H9 (cell line): ENCODE data around the gene PLD2. TPM values are rescaled to one million over a fixed set of nuclear protein-coding genes. Genes with fewer than 3 reads are reported as not detected.

Source experiments
- DNase-seq: peaks from one replicate; pipeline ENCODE4 v3.0.0-alpha.2; 2017
- H2AFZ ChIP-seq: one replicate; pipeline ENCODE4 v1.6.1; 2013; ENCODE audit warnings: mild to moderate bottlenecking, low read length, control low read depth, moderate library complexity
- H2AK5ac ChIP-seq: 2 replicates; pipeline ENCODE4 v1.6.1; 2013; ENCODE audit warnings: low read length, control low read depth, mixed read lengths; ENCODE audit not compliant: insufficient read length
- H2BK120ac ChIP-seq: one replicate; pipeline ENCODE4 v1.6.1; 2013; ENCODE audit warnings: low read depth, mild to moderate bottlenecking, low read length, control low read depth, inconsistent platforms; ENCODE audit not compliant: poor library complexity, severe bottlenecking
- H2BK12ac ChIP-seq: 2 replicates; pipeline ENCODE4 v1.6.1; 2013; ENCODE audit warnings: low read length, control low read depth, mixed read lengths, low read depth; ENCODE audit not compliant: insufficient read length
- H2BK15ac ChIP-seq: 2 replicates; pipeline ENCODE4 v1.6.1; 2013; ENCODE audit warnings: low read depth, low read length, control low read depth
- H2BK20ac ChIP-seq: one replicate; pipeline ENCODE4 v1.6.1; 2013; ENCODE audit warnings: low read depth, mild to moderate bottlenecking, low read length, control low read depth, inconsistent platforms; ENCODE audit not compliant: poor library complexity, severe bottlenecking
- H2BK5ac ChIP-seq: 2 replicates; pipeline ENCODE4 v1.6.1; 2013; ENCODE audit warnings: low read length, control low read depth, mixed read lengths; ENCODE audit not compliant: insufficient read length
- H3K14ac ChIP-seq: 2 replicates; pipeline ENCODE4 v1.6.1; 2013; ENCODE audit warnings: low read length, control low read depth; ENCODE audit not compliant: insufficient read depth
- H3K18ac ChIP-seq: 2 replicates; pipeline ENCODE4 v1.6.1; 2013; ENCODE audit warnings: low read depth, mild to moderate bottlenecking, mixed read lengths, low read length, control low read depth; ENCODE audit not compliant: insufficient read length
- H3K23ac ChIP-seq: 2 replicates; pipeline ENCODE4 v1.6.1; 2013; ENCODE audit warnings: low read length, control low read depth, mixed read lengths, low read depth; ENCODE audit not compliant: insufficient read length
- H3K23me2 ChIP-seq: 2 replicates; pipeline ENCODE4 v1.6.1; 2013; ENCODE audit warnings: low read depth, mild to moderate bottlenecking, mixed read lengths, low read length, control low read depth; ENCODE audit not compliant: insufficient read length, poor library complexity, severe bottlenecking
- H3K27ac ChIP-seq: 2 replicates; pipeline ENCODE4 v1.5.1; 2013; ENCODE audit warnings: low read length, control low read depth, mixed read lengths, low read depth; ENCODE audit not compliant: insufficient read length
- H3K27me3 ChIP-seq: 2 replicates; pipeline ENCODE4 v1.6.1; 2013; ENCODE audit warnings: low read length, control low read depth, inconsistent platforms; ENCODE audit not compliant: insufficient read depth
- H3K4ac ChIP-seq: 2 replicates; pipeline ENCODE4 v1.6.1; 2013; ENCODE audit warnings: low read depth, mild to moderate bottlenecking, control low read depth, inconsistent platforms, low read length, moderate library complexity
- H3K4me1 ChIP-seq: 2 replicates; pipeline ENCODE4 v1.6.1; 2013; ENCODE audit warnings: low read length, control low read depth, inconsistent platforms; ENCODE audit not compliant: insufficient read depth
- H3K4me2 ChIP-seq: 2 replicates; pipeline ENCODE4 v1.6.1; 2013; ENCODE audit warnings: low read length, control low read depth, mixed read lengths; ENCODE audit not compliant: insufficient read length, insufficient read depth
- H3K56ac ChIP-seq: 2 replicates; pipeline ENCODE4 v1.6.1; 2013; ENCODE audit warnings: low read depth, mild to moderate bottlenecking, mixed read lengths, low read length, control low read depth; ENCODE audit not compliant: insufficient read length
- H3K79me1 ChIP-seq: 2 replicates; pipeline ENCODE4 v1.6.1; 2013; ENCODE audit warnings: low read depth, mild to moderate bottlenecking, moderate library complexity, low read length, control low read depth, inconsistent platforms; ENCODE audit not compliant: insufficient read depth, poor library complexity, severe bottlenecking
- H3K79me2 ChIP-seq: 2 replicates; pipeline ENCODE4 v1.6.1; 2013; ENCODE audit warnings: low read length, control low read depth, inconsistent platforms; ENCODE audit not compliant: insufficient read depth
- H3K9ac ChIP-seq: 2 replicates; pipeline ENCODE4 v1.6.1; 2013; ENCODE audit warnings: low read length, control low read depth, mixed read lengths; ENCODE audit not compliant: insufficient read length; ENCODE audit errors: extremely low read depth
- H3K9me3 ChIP-seq: one replicate; pipeline ENCODE4 v1.6.1; 2013; ENCODE audit warnings: low read depth, low read length, inconsistent platforms; ENCODE audit not compliant: control insufficient read depth
- H3T11ph ChIP-seq: one replicate; pipeline ENCODE4 v1.6.1; 2013; ENCODE audit warnings: mild to moderate bottlenecking, low read length, control low read depth, inconsistent platforms
- H4K20me1 ChIP-seq: one replicate; pipeline ENCODE4 v1.6.1; 2013; ENCODE audit not compliant: control insufficient read depth, insufficient read length, insufficient read depth
- H4K5ac ChIP-seq: 2 replicates; pipeline ENCODE4 v1.6.1; 2013; ENCODE audit warnings: low read depth, mild to moderate bottlenecking, mixed read lengths, low read length, control low read depth; ENCODE audit not compliant: insufficient read length
- H4K8ac ChIP-seq: replicated peaks from 2 replicates; pipeline ENCODE4 v1.6.1; 2013; ENCODE audit warnings: low read length, control low read depth, mixed read lengths, low read depth; ENCODE audit not compliant: insufficient read length
- H4K91ac ChIP-seq: 2 replicates; pipeline ENCODE4 v1.6.1; 2013; ENCODE audit warnings: low read depth, mild to moderate bottlenecking, moderate library complexity, mixed read lengths, low read length, control low read depth; ENCODE audit not compliant: insufficient read length
- H3K27ac Mint-ChIP-seq, 3 experiments: 2 replicates in 2 of 3; 3 replicates in 1 of 3; pipeline ENCODE4 v1.8.0; 2020 to 2021; ENCODE audit warnings: mixed read lengths in 3 of 3, mild to moderate bottlenecking in 1 of 3, moderate library complexity in 1 of 3
- H3K27me3 Mint-ChIP-seq: 2 replicates; pipeline ENCODE4 v1.8.0; 2021; ENCODE audit warnings: low read depth, mild to moderate bottlenecking, moderate library complexity, mixed read lengths
- H3K36me3 Mint-ChIP-seq, 3 experiments: 2 replicates in 2 of 3; 3 replicates in 1 of 3; pipeline ENCODE4 v1.8.0; 2020 to 2021; ENCODE audit warnings: low read depth in 3 of 3, mixed read lengths in 3 of 3; ENCODE audit not compliant: insufficient read depth in 1 of 3
- H3K4me1 Mint-ChIP-seq, 2 experiments: 2 replicates each; pipeline ENCODE4 v1.8.0; 2020; ENCODE audit warnings: mixed read lengths in 2 of 2
- H3K4me3 Mint-ChIP-seq, 2 experiments: 2 replicates in 1 of 2; 3 replicates in 1 of 2; pipeline ENCODE4 v1.8.0; 2020 to 2021; ENCODE audit warnings: mild to moderate bottlenecking in 2 of 2, mixed read lengths in 2 of 2, moderate library complexity in 1 of 2
- H3K9me3 Mint-ChIP-seq, 2 experiments: 2 replicates in 1 of 2; 3 replicates in 1 of 2; pipeline ENCODE4 v1.8.0; 2020; ENCODE audit warnings: mild to moderate bottlenecking in 2 of 2, mixed read lengths in 2 of 2, moderate library complexity in 1 of 2
- WGBS: extraction: QIAGEN DNeasy Blood & Tissue Kit; methylation state at CpG from one replicate; pipeline ENCODE4 v1.1.7; 2013; ENCODE audit warnings: missing lambda C conversion rate, low lambda C conversion rate, mixed read lengths; ENCODE audit not compliant: insufficient read length; ENCODE audit errors: extremely low coverage; 5-methylcytosine and 5-hydroxymethylcytosine counted together
- total RNA-seq: library from RNA; stranded (reverse); gene quantifications from 2 replicates; pipeline ENCODE4 v1.2.1, GENCODE V29; 2021
- TF ChIP-seq, protein P1 (sequence below): fragments of 200-600 bp; sonication (generic); conservative IDR thresholded peaks from 3 replicates; pipeline ENCODE4 v1.8.0; 2021; ENCODE audit warnings: antibody characterized with exemption, mild to moderate bottlenecking

The PLD2 gene
- total RNA-seq, 1 experiment from 2014 or later = 63.3 TPM

GRCh38 chr17:4816826-4817225 is 9.9 kb downstream of the PLD2 start:
- H4K8ac ChIP-seq = no peak overlapping the region

More at GRCh38 chr17:4816826-4817225, 9.9 kb downstream of the PLD2 start:
- Histone ChIP-seq H3K56ac (no peak overlapping the region), H3K27ac (no peak overlapping the region), H4K20me1 (no peaks in the 10 kb centered on the region), H2BK20ac (no peak overlapping the region), H3K18ac (no peak overlapping the region), H2BK5ac (no peak overlapping the region), H2AFZ (no peak overlapping the region), H3K23me2 (no peaks in the 10 kb centered on the region), H4K91ac (no peak overlapping the region), H3K4me1 (no peaks in the 10 kb centered on the region), H3K79me1 (no peaks in the 10 kb centered on the region), H2BK15ac (no peak overlapping the region), H3K9ac (no peak overlapping the region), H4K5ac (no peak overlapping the region), H3K4ac (no peak overlapping the region), H3T11ph (no peak overlapping the region), H2AK5ac (no peak overlapping the region), H3K23ac (no peak overlapping the region), H3K79me2 (no peaks in the 10 kb centered on the region), H2BK12ac (no peak overlapping the region), H3K27me3 (no peaks in the 10 kb centered on the region), H3K9me3 (no peaks in the 10 kb centered on the region), H2BK120ac (no peak overlapping the region), H3K14ac (no peak overlapping the region), H3K4me2 (no peak overlapping the region)
- Mint-ChIP-seq H3K4me3 (no peak overlapping the region), H3K27me3 (no peaks in the 10 kb centered on the region), H3K9me3 (peaks cover 2% of the 10 kb centered on the region in 2 experiments; a peak in 4 of 5 replicates), H3K4me1 (no peaks in the 10 kb centered on the region), H3K27ac (no peak overlapping the region), H3K36me3 (peaks cover 19 to 55% (median 46%) of the 10 kb centered on the region in 3 experiments)
- no peak for DNase-seq
- no CpG with 5 or more reads among the region's 13 CpGs for WGBS
- TF ChIP-seq, protein P1, sequence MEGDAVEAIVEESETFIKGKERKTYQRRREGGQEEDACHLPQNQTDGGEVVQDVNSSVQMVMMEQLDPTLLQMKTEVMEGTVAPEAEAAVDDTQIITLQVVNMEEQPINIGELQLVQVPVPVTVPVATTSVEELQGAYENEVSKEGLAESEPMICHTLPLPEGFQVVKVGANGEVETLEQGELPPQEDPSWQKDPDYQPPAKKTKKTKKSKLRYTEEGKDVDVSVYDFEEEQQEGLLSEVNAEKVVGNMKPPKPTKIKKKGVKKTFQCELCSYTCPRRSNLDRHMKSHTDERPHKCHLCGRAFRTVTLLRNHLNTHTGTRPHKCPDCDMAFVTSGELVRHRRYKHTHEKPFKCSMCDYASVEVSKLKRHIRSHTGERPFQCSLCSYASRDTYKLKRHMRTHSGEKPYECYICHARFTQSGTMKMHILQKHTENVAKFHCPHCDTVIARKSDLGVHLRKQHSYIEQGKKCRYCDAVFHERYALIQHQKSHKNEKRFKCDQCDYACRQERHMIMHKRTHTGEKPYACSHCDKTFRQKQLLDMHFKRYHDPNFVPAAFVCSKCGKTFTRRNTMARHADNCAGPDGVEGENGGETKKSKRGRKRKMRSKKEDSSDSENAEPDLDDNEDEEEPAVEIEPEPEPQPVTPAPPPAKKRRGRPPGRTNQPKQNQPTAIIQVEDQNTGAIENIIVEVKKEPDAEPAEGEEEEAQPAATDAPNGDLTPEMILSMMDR = no peak
